Psoas muscle (tissue), 8 donors: Measurements from ENCODE around the gene PIK3R6. TPM values are rescaled to one million over a fixed set of nuclear protein-coding genes. Genes with fewer than 3 reads are reported as not detected.

Experiments used
- ATAC-seq, 4 donors: fragments of 200-7000 bp; cut with Tn5 transposase; one replicate each; pipeline ENCODE4 v1.9.1; 2020; ENCODE audit warnings: moderate library complexity in 3 of 4, mild to moderate bottlenecking in 2 of 4
- DNase-seq, 2 donors: peaks; one replicate each; pipeline ENCODE4 v3.0.0-alpha.2; 2020
- H3K27ac ChIP-seq: fragments of 200-600 bp; one replicate; pipeline ENCODE4 v1.8.0; 2022
- H3K27me3 ChIP-seq, 3 donors: fragments of 200-600 bp in 1 of 3; one replicate each; pipeline versions ENCODE4 v1.6.1 to v1.8.0; 2013 to 2022; ENCODE audit warnings: low read length in 2 of 3, mild to moderate bottlenecking in 2 of 3, moderate library complexity in 1 of 3; ENCODE audit not compliant: insufficient read depth in 3 of 3
- H3K36me3 ChIP-seq, 2 donors: fragments of 200-600 bp in 1 of 2; one replicate each; pipeline versions ENCODE4 v1.6.1 to v1.8.0; 2013 to 2022; ENCODE audit warnings: low read depth in 1 of 2, mild to moderate bottlenecking in 1 of 2, moderate library complexity in 1 of 2; ENCODE audit not compliant: insufficient read depth in 1 of 2
- H3K4me1 ChIP-seq: fragments of 200-600 bp; one replicate; pipeline ENCODE4 v1.8.0; 2022
- H3K4me3 ChIP-seq: fragments of 200-600 bp; one replicate; pipeline ENCODE4 v1.8.0; 2022; ENCODE audit warnings: mild to moderate bottlenecking
- H3K9me3 ChIP-seq: fragments of 200-600 bp; one replicate; pipeline ENCODE4 v1.8.0; 2022
- WGBS, 3 donors: extraction: QIAGEN DNeasy Blood & Tissue Kit; methylation state at CpG; one replicate each; pipeline versions ENCODE4 v1.1.6 to v1.1.7; 2013; 5-methylcytosine and 5-hydroxymethylcytosine counted together
- intact Hi-C, 2 donors: fragments of 100-400 bp; cut with DNase I; formaldehyde crosslinking; loops; one replicate each; pipeline versions ENCODE4 v1.11.0 to v1.14.2; 2022
- polyA plus RNA-seq, 3 donors: library from polyadenylated mRNA; stranded (reverse); fragments of 200-250 nt; gene quantifications; one replicate each; pipeline ENCODE4 v1.2.3, GENCODE V29; 2013
- total RNA-seq, 4 donors: library from RNA; stranded (reverse); fragmentation: NEBNext Ultra II Directional in 2 of 4; extraction: Animal tissue kit (Norgen Biotek cat#: 25700) in 2 of 4; gene quantifications; one replicate each; pipeline versions ENCODE4 v1.2.1 to v1.2.4, GENCODE V29; 2021 to 2023
- TF ChIP-seq, protein P1 (sequence below): fragments of 200-600 bp; IDR thresholded peaks from one replicate; pipeline ENCODE4 v1.8.0; 2022; ENCODE audit warnings: antibody characterized with exemption
- donor health status: healthy with polysubstance abuse.
- donor health status: DM: no; HTN: no; CAD: no; lungs with moderate emphysema.
- donor health status: Bipolar disorder and iron deficiency.
- donor health status: healthy.
- donor health status: DM: yes; HTN: yes; CAD: no.
- donor health status: DM: no; HTN: no; CAD: no.
- donor health status: DM: no; HTN: no; CAD: no.
- donor health status: DM: yes; HTN: yes; CAD: no.

The PIK3R6 gene
- total and polyA plus RNA-seq, 7 donors, result 0.08 to 0.58 (median 0.32) TPM

DNA sequence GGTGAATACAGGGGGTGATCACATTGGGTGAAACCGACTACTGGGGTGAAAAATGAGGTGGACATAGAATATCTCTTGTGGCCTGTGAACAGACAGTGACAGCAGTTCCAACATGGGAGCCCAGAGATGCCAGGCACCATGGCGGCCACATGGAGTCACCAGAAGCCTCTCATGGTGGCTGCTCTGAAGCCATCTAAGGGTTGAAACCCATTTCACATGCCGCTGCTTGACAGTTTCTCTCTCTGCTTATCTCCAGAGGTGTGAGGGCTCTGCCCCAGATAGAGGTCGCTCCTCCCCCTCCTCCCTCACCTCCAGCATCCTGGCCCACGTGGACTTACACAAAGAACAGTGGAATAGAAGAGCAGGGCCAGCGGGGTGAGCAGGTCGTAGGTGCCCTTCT is 37.9 kb upstream of the PIK3R6 start:
- TF ChIP-seq, protein P1, sequence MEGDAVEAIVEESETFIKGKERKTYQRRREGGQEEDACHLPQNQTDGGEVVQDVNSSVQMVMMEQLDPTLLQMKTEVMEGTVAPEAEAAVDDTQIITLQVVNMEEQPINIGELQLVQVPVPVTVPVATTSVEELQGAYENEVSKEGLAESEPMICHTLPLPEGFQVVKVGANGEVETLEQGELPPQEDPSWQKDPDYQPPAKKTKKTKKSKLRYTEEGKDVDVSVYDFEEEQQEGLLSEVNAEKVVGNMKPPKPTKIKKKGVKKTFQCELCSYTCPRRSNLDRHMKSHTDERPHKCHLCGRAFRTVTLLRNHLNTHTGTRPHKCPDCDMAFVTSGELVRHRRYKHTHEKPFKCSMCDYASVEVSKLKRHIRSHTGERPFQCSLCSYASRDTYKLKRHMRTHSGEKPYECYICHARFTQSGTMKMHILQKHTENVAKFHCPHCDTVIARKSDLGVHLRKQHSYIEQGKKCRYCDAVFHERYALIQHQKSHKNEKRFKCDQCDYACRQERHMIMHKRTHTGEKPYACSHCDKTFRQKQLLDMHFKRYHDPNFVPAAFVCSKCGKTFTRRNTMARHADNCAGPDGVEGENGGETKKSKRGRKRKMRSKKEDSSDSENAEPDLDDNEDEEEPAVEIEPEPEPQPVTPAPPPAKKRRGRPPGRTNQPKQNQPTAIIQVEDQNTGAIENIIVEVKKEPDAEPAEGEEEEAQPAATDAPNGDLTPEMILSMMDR, result no peak
- DNase-seq (no peak), ATAC-seq (no peak)
- Histone ChIP-seq H3K4me1 (no peaks in the 10 kb centered on the region), H3K4me3 (no peak overlapping the region), H3K36me3 (no peaks in the 10 kb centered on the region), H3K27ac (no peak overlapping the region), H3K9me3 (no peaks in the 10 kb centered on the region), H3K27me3 (peaks cover 0 to 9% (median 0%) of the 10 kb centered on the region in 3 donors)
- WGBS, 3 donors, result 73 to 78% (median 74%) methylated on average over 7 of the region's 7 CpGs
- intact Hi-C loops, result no loop called here

DNA sequence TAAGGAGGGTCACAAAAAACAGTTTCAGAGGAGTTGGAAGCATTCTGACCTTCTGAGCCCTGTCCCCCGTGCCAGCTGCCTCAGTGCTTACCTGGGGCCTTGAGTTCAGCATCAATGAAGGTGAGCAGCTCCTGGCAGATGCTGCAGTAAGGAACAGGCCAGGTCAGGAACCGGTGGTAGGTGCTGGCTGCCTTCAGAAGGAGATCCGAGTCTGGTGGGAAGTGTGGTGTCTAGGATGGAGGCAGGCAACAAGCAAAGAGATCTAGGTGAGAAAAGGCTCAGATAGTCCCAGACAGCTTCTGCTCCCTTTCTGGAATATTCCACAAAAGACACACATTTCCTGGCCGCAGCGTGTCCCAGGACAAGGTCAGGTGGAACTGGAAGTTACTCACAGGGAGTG is 37.2 kb upstream of the PIK3R6 start:
- DNase-seq, result no peak
- intact Hi-C loops, result no loop called here

DNA sequence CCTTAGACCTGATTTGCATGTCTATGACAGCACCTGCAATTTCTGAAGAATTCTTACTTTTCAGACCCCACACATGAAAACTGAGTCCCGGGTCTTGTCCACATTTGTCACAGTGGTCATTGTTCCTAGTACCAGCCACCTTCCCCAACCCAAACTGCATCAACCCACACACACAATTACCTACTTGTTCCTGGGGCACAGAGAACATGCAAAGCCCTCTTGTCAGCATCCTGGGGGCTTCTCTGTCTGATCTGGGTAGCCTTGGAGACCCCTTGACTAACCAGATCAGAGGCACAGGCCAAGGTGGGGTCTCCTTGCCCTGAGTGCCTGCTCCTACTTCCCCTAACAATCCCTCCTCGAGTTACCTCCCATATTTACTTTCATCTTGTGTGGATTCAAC is 36.7 kb upstream of the PIK3R6 start:
- Histone ChIP-seq H3K4me3 (no peak overlapping the region), H3K27me3 (peaks cover 0 to 9% (median 0%) of the 10 kb centered on the region in 3 donors), H3K36me3 (no peaks in the 10 kb centered on the region), H3K9me3 (no peaks in the 10 kb centered on the region), H3K4me1 (no peaks in the 10 kb centered on the region), H3K27ac (no peak overlapping the region)
- intact Hi-C loops, result no loop called here
- WGBS, 3 donors, result 52 to 67% (median 54%) methylated on average over 2 of the region's 2 CpGs
- ATAC-seq (no peak), DNase-seq (no peak)
- TF ChIP-seq, protein P1, result no peak

More for the DNA sequence above, 37.2 kb upstream of the PIK3R6 start:
- Histone ChIP-seq H3K27ac (no peak overlapping the region), H3K4me3 (no peak overlapping the region), H3K36me3 (no peaks in the 10 kb centered on the region), H3K4me1 (no peaks in the 10 kb centered on the region), H3K27me3 (peaks cover 0 to 9% (median 0%) of the 10 kb centered on the region in 3 donors), H3K9me3 (no peaks in the 10 kb centered on the region)
- 82 to 91% (median 83%) methylated on average over 5 of the region's 5 CpGs for WGBS, 3 donors
- ATAC-seq, result no peak
- TF ChIP-seq, protein P1, result no peak

DNA sequence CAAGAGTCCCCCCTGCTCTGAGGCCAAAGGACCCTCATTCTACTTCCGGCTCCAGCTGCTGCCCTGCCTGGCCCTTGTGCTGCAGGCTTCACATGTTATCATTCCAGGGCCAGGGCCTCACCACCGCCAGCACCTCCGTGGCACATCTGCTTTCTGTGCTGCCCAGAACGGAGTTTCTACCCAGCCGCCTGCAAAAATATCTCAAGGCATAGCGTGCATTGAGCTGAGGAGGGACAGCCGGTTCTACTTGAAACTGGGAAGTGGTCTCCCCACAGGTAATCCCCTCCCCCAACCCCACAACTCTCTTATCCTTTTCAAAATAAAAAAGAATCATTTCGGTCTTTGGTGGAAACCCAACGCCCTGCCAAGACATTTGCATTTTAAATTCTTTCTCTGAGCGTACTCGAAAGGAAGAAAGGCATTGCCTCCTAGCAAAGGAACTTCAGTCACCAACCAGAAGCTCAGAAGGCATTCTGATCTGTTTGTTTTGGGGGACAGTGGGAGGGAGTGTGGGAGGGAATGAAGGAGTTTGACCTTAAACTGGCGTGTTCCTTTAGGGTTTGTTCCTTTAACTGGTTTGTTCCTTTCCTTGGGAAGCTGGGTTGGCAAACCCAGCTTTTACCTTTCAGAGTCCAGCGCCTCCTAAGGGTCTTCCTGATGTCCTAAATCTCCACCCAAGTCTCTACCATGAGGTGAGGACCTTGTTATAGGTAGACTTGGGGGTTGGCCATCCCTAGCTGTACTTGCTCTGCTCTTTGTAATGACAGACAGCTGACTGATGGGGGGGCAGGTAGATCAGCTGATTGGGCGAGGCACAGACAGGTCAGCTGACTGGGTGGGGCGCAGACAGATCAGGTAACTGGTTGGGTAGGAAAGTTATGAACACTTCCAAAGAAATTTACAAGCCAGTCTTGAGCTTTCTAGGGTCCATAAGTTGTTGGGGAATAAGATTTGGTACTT is 33.4 kb upstream of the PIK3R6 start:
- Histone ChIP-seq H3K9me3 (no peaks in the 10 kb centered on the region), H3K36me3 (no peaks in the 10 kb centered on the region), H3K27me3 (peaks cover 0 to 12% (median 7%) of the 10 kb centered on the region in 3 donors), H3K4me3 (no peak overlapping the region), H3K4me1 (no peaks in the 10 kb centered on the region), H3K27ac (no peak overlapping the region)
- ATAC-seq (no peak), DNase-seq (no peak)
- 49 to 60% (median 52%) methylated on average over 15 of the region's 15 CpGs for WGBS, 3 donors
- intact Hi-C loops, result no loop called here
- TF ChIP-seq, protein P1, result no peak
